Progenitor cell of endocrine pancreas (in vitro differentiated cells): ENCODE data around the gene PHKA2. TPM values are rescaled to one million over a fixed set of nuclear protein-coding genes. Genes with fewer than 3 reads are reported as not detected.

Source experiments
- DNase-seq: peaks from one replicate; pipeline ENCODE4 v3.0.0; 2021; ENCODE audit warnings: low spot score; ENCODE audit not compliant: unreplicated experiment
- H3K27ac Mint-ChIP-seq: 2 replicates; pipeline ENCODE4 v1.8.0; 2021; ENCODE audit warnings: mild to moderate bottlenecking, moderate library complexity, mixed read lengths
- H3K27me3 Mint-ChIP-seq: 2 replicates; pipeline ENCODE4 v1.8.0; 2021; ENCODE audit warnings: mixed read lengths
- H3K36me3 Mint-ChIP-seq: 2 replicates; pipeline ENCODE4 v1.8.0; 2022; ENCODE audit warnings: mixed read lengths; ENCODE audit not compliant: insufficient read depth
- H3K4me1 Mint-ChIP-seq: 2 replicates; pipeline ENCODE4 v1.8.0; 2021; ENCODE audit warnings: low read depth, mixed read lengths
- H3K4me3 Mint-ChIP-seq: 2 replicates; pipeline ENCODE4 v1.8.0; 2021; ENCODE audit warnings: low read depth, mild to moderate bottlenecking, moderate library complexity, mixed read lengths
- H3K9me3 Mint-ChIP-seq: 2 replicates; pipeline ENCODE4 v1.8.0; 2021; ENCODE audit warnings: low read depth, mixed read lengths
- total RNA-seq: library from RNA; stranded (reverse); gene quantifications from 2 replicates; pipeline ENCODE4 v1.2.1, GENCODE V29; 2021
- TF ChIP-seq, protein P1 (sequence below): fragments of 200-600 bp; sonication (generic); IDR thresholded peaks from one replicate; pipeline ENCODE4 v1.5.0; 2021; ENCODE audit warnings: antibody characterized with exemption, mild to moderate bottlenecking; ENCODE audit not compliant: unreplicated experiment

The PHKA2 gene
- total RNA-seq, 1 donor from 2014 or later, result 71.6 TPM

DNA sequence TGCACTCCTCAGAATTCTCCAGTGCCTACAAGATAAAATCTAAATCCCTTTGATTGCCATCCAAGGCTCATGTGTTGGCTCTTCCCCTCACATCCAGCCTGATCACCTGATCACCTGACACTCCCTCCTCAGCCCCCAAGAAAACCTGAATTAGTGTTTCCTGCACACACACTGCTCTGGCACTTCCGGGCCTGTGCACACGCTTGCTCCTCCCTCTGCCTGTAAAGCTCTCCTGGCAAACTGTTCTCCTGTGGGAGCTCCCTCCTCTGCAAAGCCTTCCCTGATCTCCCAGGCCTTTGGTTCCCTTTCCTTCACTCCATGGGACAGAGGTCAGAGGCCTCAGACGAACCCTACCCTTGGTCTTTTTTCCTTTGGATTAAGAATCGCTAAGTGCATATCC lies 19.9 kb downstream of the PHKA2 start:
- peak overlapping the region; percentile 6 for H3K27ac Mint-ChIP-seq
- no peaks in the 10 kb centered on the region for H3K27me3 Mint-ChIP-seq
- no peaks in the 10 kb centered on the region for H3K36me3 Mint-ChIP-seq
- TF ChIP-seq, protein P1, sequence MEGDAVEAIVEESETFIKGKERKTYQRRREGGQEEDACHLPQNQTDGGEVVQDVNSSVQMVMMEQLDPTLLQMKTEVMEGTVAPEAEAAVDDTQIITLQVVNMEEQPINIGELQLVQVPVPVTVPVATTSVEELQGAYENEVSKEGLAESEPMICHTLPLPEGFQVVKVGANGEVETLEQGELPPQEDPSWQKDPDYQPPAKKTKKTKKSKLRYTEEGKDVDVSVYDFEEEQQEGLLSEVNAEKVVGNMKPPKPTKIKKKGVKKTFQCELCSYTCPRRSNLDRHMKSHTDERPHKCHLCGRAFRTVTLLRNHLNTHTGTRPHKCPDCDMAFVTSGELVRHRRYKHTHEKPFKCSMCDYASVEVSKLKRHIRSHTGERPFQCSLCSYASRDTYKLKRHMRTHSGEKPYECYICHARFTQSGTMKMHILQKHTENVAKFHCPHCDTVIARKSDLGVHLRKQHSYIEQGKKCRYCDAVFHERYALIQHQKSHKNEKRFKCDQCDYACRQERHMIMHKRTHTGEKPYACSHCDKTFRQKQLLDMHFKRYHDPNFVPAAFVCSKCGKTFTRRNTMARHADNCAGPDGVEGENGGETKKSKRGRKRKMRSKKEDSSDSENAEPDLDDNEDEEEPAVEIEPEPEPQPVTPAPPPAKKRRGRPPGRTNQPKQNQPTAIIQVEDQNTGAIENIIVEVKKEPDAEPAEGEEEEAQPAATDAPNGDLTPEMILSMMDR, result no peak
- H3K4me3 Mint-ChIP-seq, result no peak overlapping the region
- peaks cover 6% of the 10 kb centered on the region for H3K4me1 Mint-ChIP-seq
- no peak for DNase-seq
- H3K9me3 Mint-ChIP-seq, result peaks cover 13% of the 10 kb centered on the region

DNA sequence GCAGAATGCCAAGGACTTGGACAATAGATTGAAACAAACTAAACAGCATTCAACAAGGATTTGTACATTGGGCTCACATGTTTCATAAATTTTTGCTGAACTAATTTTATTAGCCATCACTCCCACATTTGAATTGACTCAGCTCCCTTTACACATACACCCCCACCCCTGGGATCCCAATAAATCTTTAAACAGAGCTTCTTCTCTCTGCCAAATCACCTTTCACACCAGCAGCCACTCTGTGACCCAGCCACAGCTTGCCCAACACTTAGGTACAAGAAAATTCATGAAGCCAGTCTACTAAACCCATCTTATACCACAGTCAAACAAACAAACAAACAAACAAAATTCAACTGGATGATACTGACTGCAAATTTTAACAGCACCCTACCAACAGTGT lies 21.6 kb downstream of the PHKA2 start:
- Mint-ChIP-seq H3K27me3 (no peaks in the 10 kb centered on the region), H3K36me3 (no peaks in the 10 kb centered on the region), H3K9me3 (peaks cover 13% of the 10 kb centered on the region), H3K27ac (no peak overlapping the region), H3K4me1 (peaks cover 6% of the 10 kb centered on the region), H3K4me3 (no peak overlapping the region)
- no peak for DNase-seq
- TF ChIP-seq, protein P1, result no peak

DNA sequence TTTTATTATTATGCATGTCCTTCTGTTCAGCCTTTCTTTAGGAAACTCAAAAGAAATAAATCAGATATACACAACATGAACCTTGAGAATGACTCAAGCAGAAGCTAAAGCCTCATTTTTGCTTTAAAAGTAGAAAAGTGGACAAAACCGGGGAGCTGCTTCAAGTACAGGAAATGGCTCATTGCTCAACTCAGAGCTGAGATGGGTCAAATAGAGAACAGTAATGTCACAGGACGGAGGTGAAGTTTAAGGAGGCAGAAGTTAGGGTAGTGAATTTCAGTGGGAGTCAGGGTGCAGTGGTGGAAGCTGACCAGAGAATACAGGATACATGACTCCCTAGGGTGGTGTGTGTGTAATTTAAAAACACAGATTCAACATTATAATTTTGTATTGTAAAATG lies 22.2 kb downstream of the PHKA2 start:
- Mint-ChIP-seq H3K9me3 (peaks cover 13% of the 10 kb centered on the region), H3K4me3 (no peak overlapping the region)

DNA sequence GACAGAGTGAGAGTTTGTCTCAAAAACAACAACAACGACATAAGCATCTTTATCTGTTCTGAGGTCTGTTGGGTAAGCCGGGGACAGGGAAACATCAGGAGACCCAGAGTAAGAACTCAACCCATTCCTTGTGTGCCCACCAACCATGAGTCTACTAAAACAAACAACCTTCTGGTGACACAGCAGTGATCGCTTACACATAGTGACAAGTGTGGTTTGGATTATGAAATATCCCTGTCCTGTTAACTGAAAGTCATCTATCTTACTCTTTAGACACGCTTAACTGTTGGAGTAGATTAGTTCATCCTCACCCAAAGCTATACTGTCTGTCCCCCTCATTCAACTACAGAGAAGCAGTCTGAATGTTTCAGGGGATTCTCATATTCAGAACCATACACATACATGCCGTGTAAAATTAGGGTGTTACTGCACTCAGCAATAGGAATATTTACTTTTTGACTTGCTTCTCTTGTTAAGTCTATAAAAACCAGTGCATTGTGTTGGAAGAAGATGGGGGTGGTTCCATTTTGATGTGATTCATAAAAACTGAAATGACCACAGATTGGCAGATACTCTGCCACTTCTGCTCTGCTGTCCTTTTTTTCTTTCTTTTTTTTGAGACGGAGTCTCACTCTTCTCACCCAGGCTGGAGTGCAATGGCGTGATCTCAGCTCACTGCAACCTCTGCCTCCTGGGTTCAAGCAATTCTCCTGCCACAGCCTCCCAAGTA lies 27.4 kb downstream of the PHKA2 start:
- Mint-ChIP-seq H3K36me3 (peaks cover 4% of the 10 kb centered on the region), H3K27ac (no peak overlapping the region), H3K4me1 (no peaks in the 10 kb centered on the region), H3K27me3 (no peaks in the 10 kb centered on the region), H3K4me3 (no peak overlapping the region), H3K9me3 (peaks cover 13% of the 10 kb centered on the region)
- TF ChIP-seq, protein P1, result no peak
- DNase-seq, result no peak

More for the DNA sequence above, 22.2 kb downstream of the PHKA2 start:
- Mint-ChIP-seq H3K27me3 (no peaks in the 10 kb centered on the region), H3K27ac (no peak overlapping the region), H3K4me1 (peaks cover 6% of the 10 kb centered on the region), H3K36me3 (no peaks in the 10 kb centered on the region)
- no peak for DNase-seq
- TF ChIP-seq, protein P1, result no peak

DNA sequence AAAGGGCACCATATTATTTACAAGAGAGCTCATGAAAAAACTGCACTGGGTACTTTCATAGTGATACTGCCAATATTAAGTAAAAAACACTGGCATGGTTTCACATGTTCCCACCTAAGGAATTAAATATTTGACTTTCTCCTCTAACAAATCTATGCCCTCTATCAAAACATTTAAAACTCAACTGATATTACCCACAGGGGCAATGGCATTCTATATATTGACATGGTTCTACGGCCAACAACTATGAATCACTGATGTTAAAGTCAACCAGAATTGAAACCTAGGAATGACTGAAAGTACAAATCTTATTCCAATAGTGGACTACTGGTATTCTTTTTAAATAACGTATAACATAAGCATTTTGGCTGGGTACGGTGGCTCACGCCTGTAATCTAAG lies 28.2 kb downstream of the PHKA2 start:
- TF ChIP-seq, protein P1, result no peak
- H3K27ac Mint-ChIP-seq, result no peak overlapping the region
- H3K9me3 Mint-ChIP-seq, result peaks cover 13% of the 10 kb centered on the region
- no peaks in the 10 kb centered on the region for H3K4me1 Mint-ChIP-seq
- no peak for DNase-seq
- no peak overlapping the region for H3K4me3 Mint-ChIP-seq
- H3K27me3 Mint-ChIP-seq, result no peaks in the 10 kb centered on the region
- peaks cover 7% of the 10 kb centered on the region for H3K36me3 Mint-ChIP-seq
